ENCODE measurements around the gene MYH15.

MYH15 gene

DNA sequence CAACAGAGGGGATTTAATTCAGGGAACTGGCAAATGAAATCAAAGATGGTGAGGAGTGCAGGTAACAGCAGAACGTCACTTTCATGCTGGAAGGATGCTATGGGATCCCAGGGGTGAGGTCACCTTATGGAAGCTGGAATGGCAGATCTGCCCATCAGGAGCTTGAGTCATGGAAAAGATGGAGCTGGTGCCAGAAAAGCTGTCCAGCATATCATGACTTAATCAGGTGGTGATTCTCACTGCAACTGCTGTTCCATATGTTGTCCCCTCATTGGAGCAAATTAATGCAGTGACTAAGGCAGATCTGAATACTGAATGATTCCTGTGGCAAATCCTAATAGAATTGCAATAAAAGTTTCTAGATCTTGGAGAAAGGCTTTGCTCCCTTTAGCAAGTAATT is 175.7 kb downstream of the MYH15 start:
- no peak for DNase-seq (ENCODE audit: low spot score)

DNA sequence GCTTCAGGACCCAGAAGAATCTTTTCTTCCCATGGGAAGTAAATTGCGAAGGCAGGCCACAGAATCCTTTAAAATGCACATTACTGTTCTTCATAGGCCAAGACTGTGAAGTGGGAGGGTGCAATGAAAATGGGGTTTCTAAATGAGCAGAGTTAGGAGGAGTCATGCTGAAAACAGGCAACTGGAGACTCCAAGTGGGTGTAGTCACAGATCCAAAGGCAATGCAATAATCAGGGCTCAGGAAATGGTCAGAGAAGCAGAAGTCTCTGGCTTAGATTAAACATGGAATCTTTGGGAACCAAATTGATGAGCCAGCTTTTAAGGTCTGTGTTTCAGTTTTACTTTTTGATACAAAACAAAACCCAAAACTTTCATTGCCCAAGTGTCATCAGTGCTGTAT is 176.4 kb downstream of the MYH15 start:
- DNase-seq (ENCODE audit: low spot score), result no peak

DNA sequence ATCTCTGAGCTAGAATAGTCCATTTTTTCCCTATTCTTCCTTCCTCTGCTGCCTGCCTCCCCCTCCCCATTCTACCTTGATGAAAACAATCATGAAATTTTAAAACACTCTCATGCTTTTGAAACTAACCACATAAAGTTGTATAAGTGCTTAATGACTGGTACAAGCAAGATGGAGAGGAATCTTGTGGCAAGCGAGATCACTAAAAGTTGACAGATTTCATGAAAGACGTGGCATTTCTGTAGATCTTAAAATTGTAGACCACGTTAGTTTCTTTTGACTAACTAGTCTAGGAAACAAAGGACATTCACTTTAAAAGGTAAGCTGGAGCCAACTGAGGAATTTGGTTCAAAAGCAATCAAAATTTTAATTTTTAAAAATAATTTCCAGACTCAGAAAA is 178.6 kb downstream of the MYH15 start:
- DNase-seq (ENCODE audit: low spot score), result no peak

All from SW480 (cell line).